Mucosa of stomach (tissue), 1 donor: ENCODE data around the gene LGALS9.

Source experiments
- H3K27me3 ChIP-seq: one replicate; pipeline ENCODE4 v1.7.0; 2013; ENCODE audit warnings: mild to moderate bottlenecking, low read length; ENCODE audit not compliant: control insufficient read depth, insufficient read depth
- H3K36me3 ChIP-seq: one replicate; pipeline ENCODE4 v1.7.0; 2013; ENCODE audit warnings: low read length; ENCODE audit not compliant: control insufficient read depth, insufficient read depth
- H3K4me1 ChIP-seq: one replicate; pipeline ENCODE4 v1.7.0; 2013; ENCODE audit warnings: mild to moderate bottlenecking, low read length; ENCODE audit not compliant: control insufficient read depth, insufficient read depth
- H3K4me3 ChIP-seq: one replicate; pipeline ENCODE4 v1.7.0; 2013; ENCODE audit warnings: low read length
- H3K9ac ChIP-seq: one replicate; pipeline ENCODE4 v1.7.0; 2013; ENCODE audit warnings: mild to moderate bottlenecking, low read length, moderate library complexity
- H3K9me3 ChIP-seq: one replicate; pipeline ENCODE4 v1.7.0; 2013; ENCODE audit warnings: mild to moderate bottlenecking, low read length, moderate library complexity; ENCODE audit not compliant: control insufficient read depth
- donor health status: Pancreatic carcinoma.

LGALS9 gene

DNA sequence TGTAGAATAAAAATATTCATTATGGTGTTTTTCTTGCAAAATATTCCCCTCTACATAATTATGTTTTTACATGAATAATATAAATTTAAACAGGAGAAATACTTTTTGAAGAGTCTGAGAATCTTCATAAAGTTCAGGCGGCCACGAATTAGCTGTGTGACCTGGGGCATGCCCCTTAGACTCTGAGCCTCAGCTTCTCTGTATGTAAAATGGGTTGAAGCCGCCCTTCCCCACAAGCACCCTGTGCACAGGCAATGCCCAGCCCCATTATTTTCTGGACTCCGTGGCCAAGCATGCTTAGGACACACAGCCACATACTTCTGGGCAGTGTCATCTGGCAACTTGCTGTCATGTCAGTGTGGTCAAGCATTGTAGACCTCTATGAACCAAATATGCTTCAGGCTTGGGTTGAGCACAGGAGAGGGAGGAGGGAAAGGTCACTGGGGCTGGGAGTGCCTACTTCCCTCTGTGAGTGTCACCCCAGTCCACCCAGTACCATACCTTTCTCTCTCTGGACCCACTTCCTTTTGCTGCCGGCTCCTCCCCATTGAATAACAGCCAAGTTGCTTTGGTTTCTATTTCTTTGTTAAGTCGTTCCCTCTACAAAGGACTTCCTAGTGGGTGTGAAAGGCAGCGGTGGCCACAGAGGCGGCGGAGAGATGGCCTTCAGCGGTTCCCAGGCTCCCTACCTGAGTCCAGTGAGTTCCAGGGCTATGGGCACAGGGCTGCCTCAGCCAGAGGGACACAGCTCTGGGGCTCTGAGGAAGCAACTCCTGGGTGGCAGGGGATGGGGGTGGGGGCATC, at the start of gene LGALS9:
Gene LGALS9, plus strand, starts transcription at position 582 of the 804 bp plus-strand sequence. Its CDS starts 78 bp downstream, at position 660.
- Histone ChIP-seq H3K27me3 (no peaks in the 10 kb centered on the region), H3K36me3 (no peaks in the 10 kb centered on the region), H3K4me3 (peak within 1 kb of the TSS; percentile 56), H3K9ac (peak within 1 kb of the TSS; percentile 60), H3K9me3 (no peaks in the 10 kb centered on the region), H3K4me1 (peaks cover 39% of the 10 kb centered on the region)

- Histone ChIP-seq H3K4me1 (no peaks in the 10 kb centered on the region), H3K9ac (no peak overlapping the region)
Measured at GRCh38 chr17:27582696-27583095, 48.3 kb upstream of the LGALS9 start.

DNA sequence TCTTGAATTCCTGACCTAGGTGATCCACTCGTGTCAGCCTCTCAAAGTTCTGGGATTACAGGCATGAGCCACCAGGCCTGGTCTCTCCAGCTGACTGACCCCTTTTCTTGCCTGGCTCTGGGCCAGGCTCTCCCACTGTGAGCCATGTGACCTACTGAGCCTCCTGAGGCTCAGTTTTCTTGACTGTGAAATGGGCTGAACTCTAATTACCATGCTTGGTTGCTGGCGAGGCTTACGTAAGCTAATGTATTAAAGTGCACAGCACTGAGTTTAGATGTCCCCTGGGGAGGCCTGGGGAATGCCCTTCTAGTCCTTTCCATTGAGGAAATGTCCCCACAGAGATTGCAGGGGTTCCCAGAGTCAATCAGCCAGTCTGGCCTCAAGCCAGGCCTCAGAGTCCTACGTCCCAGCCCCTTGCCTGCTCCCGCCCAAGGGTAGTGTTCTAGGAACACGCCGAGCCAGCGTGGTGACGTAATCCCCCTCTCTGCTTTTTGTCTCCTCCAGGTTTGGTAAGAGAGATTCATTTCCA, 45.8 kb upstream of the LGALS9 start:
- Histone ChIP-seq H3K4me1 (no peaks in the 10 kb centered on the region), H3K27me3 (no peaks in the 10 kb centered on the region), H3K9ac (no peak overlapping the region), H3K4me3 (no peak overlapping the region), H3K36me3 (peaks cover 13% of the 10 kb centered on the region), H3K9me3 (no peaks in the 10 kb centered on the region)

More at GRCh38 chr17:27582696-27583095, 48.3 kb upstream of the LGALS9 start:
- no peaks in the 10 kb centered on the region for H3K27me3 ChIP-seq
- H3K36me3 ChIP-seq = peaks cover 13% of the 10 kb centered on the region
- no peaks in the 10 kb centered on the region for H3K9me3 ChIP-seq
- no peak overlapping the region for H3K4me3 ChIP-seq

- Histone ChIP-seq H3K4me1 (no peaks in the 10 kb centered on the region), H3K36me3 (peaks cover 13% of the 10 kb centered on the region), H3K27me3 (no peaks in the 10 kb centered on the region), H3K9me3 (no peaks in the 10 kb centered on the region), H3K9ac (no peak overlapping the region), H3K4me3 (no peak overlapping the region)
Measured at GRCh38 chr17:27585792-27586191, 45.2 kb upstream of the LGALS9 start.

DNA sequence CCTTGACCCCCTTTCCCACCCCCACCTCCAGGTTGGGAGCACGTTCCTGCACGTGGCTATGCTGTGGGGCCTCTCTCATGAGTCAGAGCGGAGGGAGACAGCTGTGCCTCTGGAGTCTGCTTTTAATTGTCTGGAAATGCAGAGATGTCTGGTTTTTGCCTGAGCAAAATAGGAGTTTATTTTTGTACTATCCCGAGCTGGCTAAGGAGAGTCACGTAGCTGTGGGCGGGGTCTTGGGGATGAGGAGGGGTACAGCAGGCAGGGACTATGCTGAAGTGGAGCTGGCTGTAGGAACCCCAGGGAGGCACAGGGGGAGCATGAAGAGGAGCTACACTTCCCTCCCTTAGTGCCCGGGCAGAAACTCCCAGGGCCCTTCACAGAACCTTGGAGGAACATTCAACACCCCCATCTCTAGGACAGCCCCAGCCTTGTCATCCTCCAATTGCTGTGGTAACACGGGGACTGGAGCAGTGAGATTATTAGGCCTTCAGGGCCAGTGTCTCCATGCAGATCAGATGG, 44.7 kb upstream of the LGALS9 start:
- Histone ChIP-seq H3K27me3 (no peaks in the 10 kb centered on the region), H3K4me3 (no peak overlapping the region), H3K4me1 (no peaks in the 10 kb centered on the region), H3K36me3 (peaks cover 13% of the 10 kb centered on the region), H3K9ac (no peak overlapping the region), H3K9me3 (no peaks in the 10 kb centered on the region)

- H3K36me3 ChIP-seq = peaks cover 9% of the 10 kb centered on the region
- no peaks in the 10 kb centered on the region for H3K27me3 ChIP-seq
- H3K9me3 ChIP-seq = no peaks in the 10 kb centered on the region
- no peaks in the 10 kb centered on the region for H3K4me1 ChIP-seq
- no peak overlapping the region for H3K9ac ChIP-seq
- H3K4me3 ChIP-seq = no peak overlapping the region
Measured at GRCh38 chr17:27588354-27588753, 42.6 kb upstream of the LGALS9 start.

- Histone ChIP-seq H3K36me3 (peaks cover 8% of the 10 kb centered on the region), H3K4me3 (no peak overlapping the region), H3K4me1 (no peaks in the 10 kb centered on the region)
Measured at GRCh38 chr17:27590864-27591263, 40.1 kb upstream of the LGALS9 start.

DNA sequence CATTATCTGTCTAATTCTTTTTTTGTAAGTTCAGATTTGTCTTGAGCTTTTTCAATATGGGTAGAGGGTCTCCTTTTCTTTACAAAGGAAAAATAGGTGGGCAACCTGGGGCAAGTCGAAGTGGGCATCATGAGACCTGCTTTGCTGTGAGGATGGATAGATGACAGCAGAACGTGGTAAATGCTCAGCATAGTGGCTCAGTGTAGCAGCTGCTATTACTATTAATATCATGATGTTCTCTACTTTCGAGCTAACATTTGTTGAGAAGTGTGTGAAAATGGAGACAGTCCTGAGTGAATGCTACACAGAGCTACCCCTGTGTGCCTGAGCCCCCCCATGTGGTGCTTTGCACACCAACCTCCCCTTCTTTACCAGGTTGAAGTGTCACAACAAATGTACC, 39.0 kb upstream of the LGALS9 start:
- H3K36me3 ChIP-seq = no peaks in the 10 kb centered on the region
- no peaks in the 10 kb centered on the region for H3K27me3 ChIP-seq
- no peaks in the 10 kb centered on the region for H3K9me3 ChIP-seq
- H3K9ac ChIP-seq = no peak overlapping the region
- no peak overlapping the region for H3K4me3 ChIP-seq
- H3K4me1 ChIP-seq = peaks cover 8% of the 10 kb centered on the region

More at GRCh38 chr17:27590864-27591263, 40.1 kb upstream of the LGALS9 start:
- Histone ChIP-seq H3K9ac (no peak overlapping the region), H3K9me3 (no peaks in the 10 kb centered on the region), H3K27me3 (no peaks in the 10 kb centered on the region)

- no peaks in the 10 kb centered on the region for H3K27me3 ChIP-seq
- no peak overlapping the region for H3K4me3 ChIP-seq
- H3K4me1 ChIP-seq = peaks cover 8% of the 10 kb centered on the region
- H3K36me3 ChIP-seq = no peaks in the 10 kb centered on the region
- no peaks in the 10 kb centered on the region for H3K9me3 ChIP-seq
- H3K9ac ChIP-seq = no peak overlapping the region
Measured at GRCh38 chr17:27593232-27593856, 37.6 kb upstream of the LGALS9 start.

- Histone ChIP-seq H3K4me3 (no peak overlapping the region), H3K27me3 (no peaks in the 10 kb centered on the region), H3K9me3 (no peaks in the 10 kb centered on the region), H3K36me3 (no peaks in the 10 kb centered on the region), H3K4me1 (peaks cover 8% of the 10 kb centered on the region), H3K9ac (no peak overlapping the region)
Measured at GRCh38 chr17:27593857-27594255, 37.1 kb upstream of the LGALS9 start.

DNA sequence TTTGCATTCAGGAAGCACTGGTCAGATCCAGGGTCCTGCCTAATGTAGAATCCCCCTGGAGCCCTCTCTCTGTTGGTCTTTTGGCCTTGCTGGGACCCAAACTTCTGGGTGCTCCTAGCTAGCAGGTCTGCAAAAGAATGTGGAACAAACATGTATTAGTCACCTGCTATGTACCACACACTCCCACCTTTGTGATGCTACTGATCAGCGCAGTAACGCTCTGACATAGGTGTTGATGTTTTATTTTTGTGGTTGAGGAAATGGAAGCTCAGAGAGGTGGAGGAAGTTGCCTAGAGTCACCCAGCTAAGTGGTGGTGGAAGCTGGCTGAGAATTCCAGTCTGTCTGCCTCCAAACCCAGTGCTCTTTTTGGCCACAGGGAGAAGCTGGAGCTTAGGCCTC, 35.8 kb upstream of the LGALS9 start:
- no peaks in the 10 kb centered on the region for H3K27me3 ChIP-seq
- peaks cover 8% of the 10 kb centered on the region for H3K4me1 ChIP-seq
- H3K36me3 ChIP-seq = no peaks in the 10 kb centered on the region
- H3K4me3 ChIP-seq = no peak overlapping the region
- H3K9me3 ChIP-seq = no peaks in the 10 kb centered on the region
- no peak overlapping the region for H3K9ac ChIP-seq

GRCh38 chr17:27596096-27596495, 34.9 kb upstream of the LGALS9 start:
- Histone ChIP-seq H3K36me3 (no peaks in the 10 kb centered on the region), H3K9me3 (no peaks in the 10 kb centered on the region), H3K27me3 (no peaks in the 10 kb centered on the region), H3K4me3 (no peak overlapping the region), H3K4me1 (peaks cover 15% of the 10 kb centered on the region), H3K9ac (no peak overlapping the region)
